SK-N-DZ (cell line): ENCODE data around the gene SLC35F3.
"Not testable (repeated sequence)": the region's sequence is repeated elsewhere in the genome, so short reads cannot be mapped to it uniquely, and the experiment has no call there.

Experiments
- DNase-seq: peaks from one replicate; pipeline ENCODE4 v3.0.0-alpha.2; 2015; ENCODE audit warnings: low spot score

SLC35F3 gene

DNA sequence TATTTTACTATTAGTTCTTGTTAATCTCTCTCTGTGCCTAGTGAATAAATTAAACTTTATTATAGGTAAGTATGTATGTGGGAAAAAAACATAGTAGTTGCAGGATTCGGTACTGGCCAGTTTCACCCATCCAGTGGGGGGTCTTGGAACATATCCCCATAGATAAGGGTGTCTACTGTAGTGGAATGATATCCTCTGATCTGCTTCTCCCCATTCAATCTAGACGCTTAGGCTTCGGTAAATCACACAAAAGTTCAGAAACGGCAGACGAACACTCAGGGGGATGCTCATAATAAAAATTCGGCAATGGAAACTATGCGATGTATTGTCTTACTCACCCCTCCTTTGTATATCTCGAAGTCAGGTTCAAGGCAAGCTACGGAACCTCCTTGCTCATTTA lies 235.9 kb downstream of the SLC35F3 start:
- DNase-seq, result no peak

DNA sequence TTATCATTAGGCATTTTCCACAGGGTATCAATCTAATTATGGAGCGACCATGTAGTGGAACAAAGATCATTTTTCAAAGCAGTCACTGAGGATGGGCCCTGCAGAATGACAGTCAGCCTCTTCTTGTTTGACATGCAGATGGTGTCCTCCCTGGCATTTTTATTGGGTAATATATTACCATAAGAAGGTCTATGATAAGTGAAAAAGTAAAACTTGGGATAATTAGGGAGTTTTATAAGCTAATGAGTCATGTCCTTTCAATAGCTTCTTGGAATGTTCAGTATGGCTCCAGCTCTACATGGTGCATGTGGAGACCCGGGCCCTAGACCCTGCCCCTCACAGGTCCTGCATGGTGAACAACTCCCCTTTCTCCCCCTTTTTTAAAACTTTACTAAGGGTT lies 236.5 kb downstream of the SLC35F3 start:
- no peak for DNase-seq

DNA sequence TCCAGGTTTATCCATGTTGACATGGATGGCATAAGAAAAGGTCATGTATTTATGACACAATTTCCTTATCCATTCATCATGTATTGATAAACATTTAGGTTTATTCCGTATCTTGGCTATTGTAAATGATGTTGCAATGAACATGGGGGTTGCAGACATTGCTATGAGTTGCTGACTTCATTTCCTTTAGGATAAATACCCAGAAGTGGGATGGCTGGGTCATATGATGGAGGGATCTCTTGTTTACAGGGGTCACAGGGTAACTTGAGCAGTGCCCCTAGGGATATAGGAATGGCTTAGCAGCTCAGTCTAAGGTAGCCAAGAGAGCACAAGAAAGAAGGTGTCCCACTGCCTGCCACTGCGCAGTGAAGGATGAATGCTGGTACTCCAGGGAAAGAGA lies 239.2 kb downstream of the SLC35F3 start:
- no peak for DNase-seq

DNA sequence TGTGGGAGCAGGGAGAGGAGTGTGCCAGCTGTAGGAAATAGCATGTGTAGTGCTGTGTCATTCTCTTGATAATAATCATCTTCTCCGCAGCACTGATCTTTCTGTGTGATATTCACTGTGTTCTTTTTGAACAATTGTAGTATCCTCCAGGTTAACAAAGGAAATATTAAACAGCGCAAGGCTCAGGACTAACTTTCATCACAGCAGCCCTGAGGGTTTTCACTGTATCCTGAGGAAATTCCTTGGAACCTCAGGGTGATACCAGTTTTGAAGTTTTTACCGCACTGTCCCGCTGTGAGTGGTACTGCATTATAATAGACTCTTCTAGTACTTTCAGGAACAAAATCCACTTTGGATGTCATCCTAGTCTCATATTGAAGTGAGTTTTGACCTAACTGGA lies 240.4 kb downstream of the SLC35F3 start:
- no peak for DNase-seq

DNA sequence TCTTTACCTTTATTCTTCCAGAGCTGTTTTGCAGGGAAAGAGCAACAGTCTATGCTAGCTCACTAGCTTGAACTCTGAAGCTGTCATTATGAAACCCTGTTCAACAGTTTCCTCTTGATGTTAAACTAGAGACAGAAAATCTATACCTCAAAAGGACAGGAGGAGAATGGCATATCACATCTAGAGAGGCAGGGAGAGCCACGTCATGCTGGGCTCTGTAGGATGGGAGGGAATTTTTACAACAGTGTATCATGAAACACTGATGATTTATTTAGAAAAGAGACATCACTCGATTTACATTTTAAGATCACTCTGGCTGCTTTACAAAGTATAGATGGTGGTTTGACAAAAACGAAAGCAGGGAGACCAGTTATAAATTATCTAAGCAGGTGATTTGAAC lies 243.9 kb downstream of the SLC35F3 start:
- no peak for DNase-seq

DNA sequence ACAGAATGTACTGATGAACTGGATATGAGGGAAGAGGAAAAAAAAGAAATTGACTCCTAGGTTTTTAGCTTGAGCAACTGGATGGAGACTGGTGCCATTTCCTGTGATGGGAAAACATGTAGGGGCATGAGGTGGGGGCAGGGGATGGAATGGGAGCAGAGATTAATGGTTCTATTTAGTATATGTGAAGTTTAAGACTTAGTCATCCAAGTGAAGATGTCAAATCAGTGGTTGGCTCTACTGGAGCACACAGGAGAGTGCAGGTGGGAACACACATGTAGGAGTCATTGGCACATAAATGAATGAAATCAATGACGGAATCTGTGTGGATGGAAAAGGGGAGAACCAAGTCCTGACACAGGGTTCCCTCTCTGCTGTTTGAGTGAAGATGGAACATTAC lies 244.3 kb downstream of the SLC35F3 start:
- no peak for DNase-seq

DNA sequence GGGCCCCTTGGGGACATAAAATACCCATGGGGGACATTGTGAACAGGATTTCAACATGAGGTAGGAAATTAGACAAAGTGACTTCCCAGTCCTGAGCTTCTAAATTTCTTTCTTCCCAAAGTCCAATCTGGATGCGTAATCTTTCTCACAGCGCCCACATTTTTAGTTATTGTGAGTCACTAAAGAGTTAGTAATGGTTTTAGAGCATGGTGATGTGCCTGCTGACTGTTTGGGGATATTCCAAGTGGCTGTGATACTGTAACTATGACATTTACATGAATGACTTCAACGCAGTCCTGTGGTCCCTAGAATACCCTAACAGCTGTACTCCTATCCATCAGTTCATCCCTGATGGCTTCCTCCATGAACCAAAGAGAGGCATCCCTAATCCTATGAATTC lies 244.7 kb downstream of the SLC35F3 start:
- DNase-seq, result no peak

DNA sequence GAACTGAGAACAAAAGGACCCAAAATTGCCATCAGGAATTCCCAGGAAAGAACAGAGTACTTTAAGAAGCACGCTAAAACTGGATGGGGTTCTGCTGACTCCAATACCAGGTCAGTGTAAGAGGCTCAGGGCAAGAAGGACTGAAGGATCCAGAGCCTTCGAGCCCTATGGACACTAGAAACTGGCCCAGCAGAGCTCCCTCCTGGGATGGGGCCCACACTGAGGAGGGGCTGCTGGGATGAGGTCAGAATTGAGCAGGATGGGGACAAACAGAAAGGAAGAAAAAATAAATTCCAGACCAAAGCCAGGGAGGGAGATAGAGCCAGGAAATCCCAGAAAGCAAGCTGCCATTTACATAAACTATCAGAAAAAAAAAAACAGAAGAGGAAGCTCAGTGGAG lies 246.4 kb downstream of the SLC35F3 start:
- no peak for DNase-seq

DNA sequence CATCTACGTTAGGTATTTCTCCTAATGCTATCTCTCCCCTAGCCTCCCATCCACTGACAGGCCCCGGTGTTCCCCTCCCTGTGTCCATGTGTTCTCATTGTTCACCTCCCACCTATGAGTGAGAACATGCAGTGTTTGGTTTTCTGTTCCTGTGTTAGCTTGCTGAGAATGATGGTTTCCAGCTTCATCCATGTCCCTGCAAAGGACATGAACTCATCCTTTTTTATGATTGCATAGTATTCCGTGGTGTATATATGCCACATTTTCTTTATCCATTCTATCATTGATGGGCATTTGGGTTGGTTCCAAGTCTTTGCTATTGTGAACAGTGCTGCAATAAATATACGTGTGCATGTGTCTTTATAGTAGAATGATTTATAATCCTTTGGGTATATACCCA lies 247.9 kb downstream of the SLC35F3 start:
- not testable (repeated sequence) for DNase-seq

DNA sequence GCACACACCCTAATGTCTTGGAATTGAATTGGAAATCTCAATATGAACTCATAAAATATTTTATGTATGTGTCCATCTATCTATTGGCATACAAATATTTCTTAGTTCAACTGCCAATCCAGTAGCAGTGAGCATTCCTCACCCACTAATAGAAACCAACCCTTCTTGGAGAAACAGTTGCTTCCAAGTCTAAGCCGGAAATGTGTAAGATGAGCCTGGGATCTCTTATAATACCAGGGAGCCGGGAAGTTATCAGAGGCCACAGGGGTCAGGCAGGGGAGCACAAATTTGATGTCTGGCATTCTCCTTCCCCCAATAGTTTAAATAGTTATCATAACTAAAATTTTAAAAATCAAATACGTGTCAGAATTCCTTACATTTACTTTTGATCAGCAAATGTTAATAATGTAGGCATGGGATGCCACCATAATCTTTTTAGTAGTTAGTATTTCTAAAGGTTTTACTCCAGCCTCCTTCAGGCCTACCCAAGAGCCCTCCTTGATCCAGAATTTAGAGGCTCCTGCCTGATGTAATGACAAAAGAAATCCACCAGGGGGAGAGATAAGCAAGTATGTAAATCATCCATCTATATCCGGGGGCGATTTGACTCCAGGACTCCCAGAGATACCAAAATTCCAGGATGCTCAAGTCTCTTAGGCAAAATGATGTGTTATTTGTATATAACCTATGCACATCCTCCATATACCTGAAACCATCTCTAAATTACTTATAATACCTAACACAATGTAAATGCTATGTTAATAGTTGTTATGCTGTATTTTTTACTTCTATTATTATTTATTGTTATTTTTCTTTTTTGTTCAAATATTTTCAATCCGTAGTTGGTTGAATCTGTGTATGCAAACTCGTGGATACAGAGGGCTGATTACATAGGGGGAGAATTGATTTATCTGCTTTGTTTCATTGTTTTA lies 250.1 kb downstream of the SLC35F3 start:
- peak; percentile 68 for DNase-seq

DNA sequence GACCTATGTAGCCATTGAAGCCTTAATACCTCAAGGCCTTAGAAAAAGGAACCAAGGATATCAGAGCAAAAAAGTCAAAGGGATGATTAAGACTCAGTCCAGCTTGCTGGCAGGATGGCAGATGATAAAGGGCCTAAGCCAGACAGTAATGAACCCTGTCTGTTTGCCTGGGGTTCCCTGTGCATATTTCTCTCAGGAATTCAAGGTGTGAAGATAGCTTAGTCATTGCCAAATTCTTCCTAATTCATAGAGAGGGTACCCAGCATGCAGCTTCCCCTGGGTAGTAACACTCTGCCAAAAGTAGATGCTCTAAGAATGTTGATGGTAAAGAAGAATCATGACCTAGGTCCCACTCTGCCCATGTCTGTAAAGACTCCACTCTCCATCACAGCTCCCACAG lies 258.2 kb downstream of the SLC35F3 start:
- DNase-seq, result no peak

DNA sequence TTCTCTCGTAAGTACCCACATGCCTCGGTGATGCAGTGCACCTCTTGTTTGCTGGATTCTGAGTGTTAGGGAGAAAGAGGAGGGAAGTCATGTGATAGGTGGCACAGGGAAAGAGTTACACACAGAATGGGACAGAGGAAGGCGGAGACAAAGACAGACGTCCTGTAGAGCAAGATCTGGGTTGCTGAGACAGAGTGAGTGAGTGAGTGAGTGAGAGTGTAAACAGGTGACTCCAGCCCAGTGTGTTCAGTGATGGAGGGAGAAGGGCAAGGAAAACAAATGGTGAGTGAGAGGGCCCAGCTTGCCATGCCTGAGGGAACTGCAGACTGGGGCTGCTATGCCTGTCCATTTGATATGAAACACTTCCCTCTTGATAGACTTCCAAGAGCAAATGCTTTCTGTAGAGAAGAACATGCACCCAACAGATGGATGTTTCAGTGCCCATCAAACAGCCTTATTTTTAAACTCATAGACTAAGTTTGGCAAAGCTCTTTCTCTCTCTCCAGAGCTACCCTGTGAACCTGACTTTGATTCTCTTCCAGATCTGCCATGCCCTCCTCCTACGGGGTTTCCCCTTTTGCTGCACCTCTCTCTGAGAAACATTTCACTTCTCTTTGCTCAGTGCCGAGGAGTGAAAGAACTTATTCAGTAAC lies 258.9 kb downstream of the SLC35F3 start:
- DNase-seq, result no peak

DNA sequence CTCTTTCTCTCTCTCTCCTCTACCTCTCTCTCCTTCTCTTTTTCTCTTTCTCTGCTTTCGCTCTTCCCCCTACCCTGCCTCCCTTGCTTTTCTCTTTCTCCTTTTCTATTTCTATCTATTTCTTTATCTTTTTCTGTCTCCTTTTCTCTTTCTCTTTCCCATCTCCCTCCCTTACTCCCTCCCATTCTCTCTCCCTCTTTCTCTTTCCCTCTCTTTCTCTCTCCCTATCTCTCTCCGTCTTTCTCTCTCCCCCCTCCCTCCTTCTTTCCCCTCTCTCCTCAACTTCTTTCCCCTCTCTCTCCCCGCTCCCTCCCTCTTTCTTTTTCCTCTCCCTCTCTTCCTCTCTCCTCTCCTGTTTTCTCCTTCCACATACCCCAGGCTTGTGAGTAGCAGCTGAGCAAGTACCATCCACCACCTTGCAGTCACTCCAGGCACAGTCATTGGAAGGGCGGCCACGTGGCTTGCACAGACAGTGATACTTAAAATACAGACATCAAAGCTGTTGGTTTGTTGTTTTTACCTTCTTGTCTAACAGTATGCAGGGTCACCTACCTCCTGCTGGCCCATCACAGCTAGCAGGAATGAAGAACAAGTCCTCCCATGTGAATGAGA lies 259.7 kb downstream of the SLC35F3 start:
- DNase-seq, result no peak

DNA sequence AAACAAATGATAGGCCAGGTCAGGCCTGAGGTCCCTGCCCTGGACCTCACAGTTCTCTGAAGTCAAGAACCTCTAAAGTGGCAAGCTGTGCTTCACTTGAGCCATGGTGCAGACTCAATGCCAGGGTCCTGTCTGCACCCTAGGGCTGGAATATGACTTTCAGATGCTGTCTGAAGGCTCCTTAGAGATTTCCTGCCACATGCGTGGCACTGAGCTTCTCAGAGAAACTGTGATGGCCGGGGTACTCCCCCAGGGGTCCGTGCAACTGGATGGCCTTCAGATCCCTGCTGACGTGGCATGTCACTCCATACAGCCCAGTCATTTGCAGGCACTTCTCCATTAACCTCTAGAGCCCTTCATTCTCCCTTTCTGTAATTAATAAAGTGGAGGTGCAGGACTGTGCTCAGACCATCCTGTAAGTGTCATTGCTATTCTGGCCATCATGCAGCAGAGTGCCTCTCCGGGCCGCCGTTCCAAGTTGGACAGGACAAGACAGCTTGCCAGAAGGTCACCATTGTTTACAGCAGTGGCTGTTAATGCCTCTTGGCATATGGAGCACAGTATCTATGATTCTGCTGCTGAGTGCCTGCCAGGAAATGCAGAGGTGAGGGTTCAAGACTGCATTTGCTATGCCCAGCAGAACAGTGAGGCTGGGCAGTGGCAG lies 263.7 kb downstream of the SLC35F3 start:
- no peak for DNase-seq

DNA sequence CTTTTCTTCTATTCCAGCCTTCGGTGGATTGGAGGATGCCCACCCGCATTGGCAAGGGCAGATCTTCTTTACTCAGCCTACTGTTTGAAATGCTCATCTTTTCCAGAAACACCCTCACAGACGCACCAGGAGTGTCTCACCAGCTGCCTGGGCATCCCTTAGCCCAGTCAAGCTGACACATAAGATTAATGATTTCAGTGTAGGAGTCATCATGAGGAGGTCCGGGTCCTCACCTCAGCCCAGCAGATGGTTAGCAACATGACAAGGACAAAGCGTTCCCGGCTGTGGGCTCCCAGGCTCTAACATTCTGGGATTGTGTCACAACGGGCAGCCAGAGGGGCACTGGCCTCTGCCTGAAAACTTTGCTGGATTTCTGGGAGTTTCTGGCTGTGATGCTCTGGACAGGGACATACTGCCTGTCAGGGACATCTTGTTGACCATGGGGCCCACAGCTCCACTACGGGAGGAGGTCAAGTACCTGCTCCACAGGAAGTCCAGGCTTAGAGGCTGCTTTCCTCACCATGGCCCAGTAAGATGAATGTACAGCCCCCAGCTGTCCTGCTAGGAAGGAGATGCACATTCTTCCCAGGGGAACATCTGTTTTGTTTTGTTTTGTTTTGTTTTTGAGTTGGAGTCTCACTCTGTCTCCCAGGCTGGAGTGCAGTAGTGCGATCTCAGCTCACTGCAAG lies 264.8 kb downstream of the SLC35F3 start:
- DNase-seq, result no peak

DNA sequence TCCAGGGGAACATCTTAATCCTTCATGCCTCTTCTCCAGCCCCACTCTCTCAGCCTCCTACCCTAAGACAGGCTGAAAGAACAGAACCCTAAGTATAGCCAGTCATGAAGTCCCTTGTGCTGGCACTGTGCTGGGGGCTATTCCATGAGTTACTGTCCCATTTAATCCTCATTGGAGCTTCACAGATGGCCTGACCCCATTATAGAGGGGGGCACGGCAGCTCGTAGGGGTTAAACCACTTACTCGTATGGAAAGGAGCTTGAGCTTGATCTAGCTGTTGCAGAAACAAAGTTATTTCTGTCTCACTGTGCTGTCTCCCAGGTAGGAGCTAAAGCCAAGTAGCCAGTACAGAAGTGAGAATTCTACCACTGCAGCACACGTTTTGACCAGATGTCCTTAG lies 265.6 kb downstream of the SLC35F3 start:
- no peak for DNase-seq

DNA sequence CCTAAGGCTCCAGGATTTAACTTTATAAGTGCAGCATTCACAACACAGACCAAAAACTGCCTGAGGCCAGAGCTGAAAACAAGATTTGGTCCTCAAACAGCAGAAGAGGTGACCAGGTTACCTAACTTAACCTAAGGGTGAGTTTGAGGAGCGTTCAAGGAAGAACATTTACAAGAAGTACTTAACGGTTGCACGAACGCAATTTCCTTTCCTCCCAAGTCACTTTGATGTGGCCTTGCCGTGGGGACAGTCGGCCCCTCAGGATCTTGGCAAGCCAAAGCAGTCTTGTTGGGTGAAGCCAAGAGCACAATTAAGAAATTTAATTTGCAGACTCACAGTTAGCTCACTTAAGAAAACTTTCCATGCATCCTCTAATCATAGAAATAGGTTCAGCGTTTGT lies 266.1 kb downstream of the SLC35F3 start:
- no peak for DNase-seq

DNA sequence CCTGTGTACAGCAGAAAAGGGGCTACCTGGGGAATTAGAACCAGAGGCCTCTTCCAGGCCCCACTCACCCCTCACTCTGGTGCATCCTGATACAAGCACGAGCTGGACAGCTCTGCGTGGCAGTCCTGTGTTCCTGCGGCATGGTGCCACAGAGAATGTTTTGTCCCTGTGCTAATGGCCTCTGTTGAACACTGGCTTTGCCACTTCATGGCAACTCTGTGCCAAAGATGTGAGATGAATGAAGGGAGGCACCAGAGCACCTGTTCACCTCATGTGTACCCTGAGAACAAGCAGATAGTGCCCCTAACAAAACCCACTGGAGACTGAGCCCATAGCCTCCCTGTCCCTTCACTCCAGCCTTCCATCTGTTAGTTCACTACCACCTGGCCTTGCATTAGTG lies 269.5 kb downstream of the SLC35F3 start:
- no peak for DNase-seq

DNA sequence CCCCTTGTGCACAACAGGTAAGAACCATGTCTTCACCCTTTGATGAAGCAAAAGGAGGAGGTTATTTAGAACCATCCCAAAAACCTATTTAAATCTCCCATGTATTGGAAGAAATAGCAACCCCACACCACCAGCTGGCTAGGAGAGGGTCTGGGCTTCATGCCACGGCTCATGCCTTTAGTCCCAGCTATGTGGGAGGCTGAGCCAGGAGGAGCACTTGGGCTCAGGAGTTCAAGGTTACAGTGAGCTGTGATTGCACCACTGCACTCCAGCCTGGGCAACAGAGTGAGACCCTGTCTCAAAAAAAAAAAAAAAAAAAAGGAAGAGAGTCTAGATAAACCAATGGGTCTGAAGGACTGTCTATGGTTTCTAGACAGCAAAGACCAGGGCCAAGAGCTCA lies 270.9 kb downstream of the SLC35F3 start:
- DNase-seq, result no peak

DNA sequence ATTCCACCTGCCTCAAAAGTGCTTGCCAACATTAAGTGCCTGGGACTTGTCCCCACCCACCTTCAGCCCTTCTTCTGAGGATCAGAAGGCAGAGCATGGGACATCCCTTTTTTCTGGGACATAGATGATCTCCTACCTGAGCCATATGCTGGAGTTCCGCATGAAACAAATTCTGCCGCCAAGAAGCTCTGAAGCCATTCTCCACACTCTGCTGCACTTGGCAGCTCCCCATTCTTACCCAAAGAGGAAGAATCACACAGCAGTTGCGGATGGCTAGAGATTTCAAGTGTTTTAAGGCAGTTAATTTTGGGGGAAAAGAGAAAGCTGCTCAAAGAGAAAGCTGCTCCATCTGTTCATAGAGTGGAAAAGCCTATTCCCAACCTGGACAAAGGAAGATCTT lies 271.5 kb downstream of the SLC35F3 start:
- no peak for DNase-seq

DNA sequence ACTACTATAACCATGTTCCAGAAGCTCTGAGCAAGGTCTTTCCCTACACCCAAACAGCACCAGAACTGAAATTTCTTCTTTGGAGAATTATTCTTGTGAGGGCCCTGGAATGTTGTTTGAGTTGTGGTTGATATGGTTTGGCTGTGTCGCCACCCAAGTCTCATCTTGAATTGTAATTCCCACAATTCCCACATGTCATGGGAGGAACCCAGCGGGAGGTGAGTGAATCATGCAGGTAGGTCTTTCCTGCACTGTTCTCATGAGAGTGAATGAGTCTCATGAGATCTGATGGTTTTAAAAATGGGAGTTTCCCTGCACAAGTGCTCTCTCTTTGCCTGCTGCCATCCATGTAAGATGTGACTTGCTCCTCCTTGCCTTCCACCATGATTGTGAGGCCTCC lies 272.4 kb downstream of the SLC35F3 start:
- DNase-seq, result not testable (repeated sequence)

DNA sequence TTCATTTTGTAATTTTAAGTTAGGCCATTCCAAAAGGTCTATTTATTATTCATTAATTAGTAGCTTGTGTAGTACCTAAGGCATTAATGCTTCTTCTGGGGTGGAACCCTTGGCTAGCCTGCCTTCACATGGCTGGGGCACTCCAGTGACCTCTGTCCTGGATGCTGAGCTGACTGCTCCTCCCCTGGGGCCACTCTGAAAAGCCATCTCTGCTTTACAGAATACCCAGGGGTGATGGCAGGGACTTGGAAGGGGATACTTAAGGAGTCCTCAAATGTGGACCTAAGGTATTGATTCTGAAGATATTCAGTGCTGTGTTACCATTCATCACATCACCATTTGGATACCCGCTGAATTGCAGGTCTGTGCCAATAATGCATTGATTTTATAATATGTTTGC lies 281.0 kb downstream of the SLC35F3 start:
- no peak for DNase-seq
